ENCODE data around the gene TTLL3.

DNA sequence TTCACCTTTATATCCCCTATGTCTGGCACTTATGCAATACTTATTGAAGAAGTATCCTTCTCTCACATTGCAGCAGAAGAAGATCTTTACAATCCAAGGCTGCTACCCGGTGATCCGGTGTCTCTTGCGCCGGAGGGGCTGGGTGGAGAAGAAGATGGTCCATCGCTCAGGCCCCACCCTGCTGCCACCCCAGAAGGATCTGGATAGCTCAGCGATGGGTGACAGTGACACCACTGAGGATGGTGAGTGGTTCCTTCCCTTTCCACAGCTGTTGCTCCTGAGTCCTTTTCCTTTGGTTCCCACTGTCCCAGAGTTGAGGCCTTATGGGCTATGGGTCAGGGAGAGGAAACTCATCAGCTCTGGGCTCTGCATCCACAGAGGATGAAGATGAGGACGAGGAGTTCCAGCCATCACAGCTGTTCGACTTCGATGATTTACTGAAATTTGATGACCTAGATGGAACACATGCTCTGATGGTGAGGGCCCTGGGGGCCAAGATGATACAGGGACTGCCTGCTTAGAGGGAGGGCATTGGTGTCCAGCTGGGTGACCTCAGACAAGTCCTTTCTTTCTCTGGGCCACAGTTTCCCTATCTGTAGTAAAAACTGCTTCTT, 2.9 kb downstream of the TTLL3 start:
- no peak for TF ChIP-seq FOXM1 (IDR thresholded peaks at IDR 0.05; ENCODE audit: low read depth)
- TF ChIP-seq EP300 (IDR thresholded peaks at IDR 0.05; ENCODE audit: borderline replicate concordance in 1 of 2, low read depth in 1 of 2, low read length in 1 of 2) = no peak
- TF ChIP-seq POLR2AphosphoS5 (IDR thresholded peaks at IDR 0.05; ENCODE audit: low read depth, low read length) = no peak
- TF ChIP-seq CTCF (IDR thresholded peaks at IDR 0.05) = no peak
- no peak for TF ChIP-seq USF1 (IDR thresholded peaks at IDR 0.05; ENCODE audit: borderline replicate concordance, low read depth)
- no peak for TF ChIP-seq EZH2phosphoT487 (IDR thresholded peaks at IDR 0.05; ENCODE audit: borderline replicate concordance, low read depth)
- TF ChIP-seq TCF12 (IDR thresholded peaks at IDR 0.05) = no peak
